Hematopoietic multipotent progenitor cell treated with erythropoietin and hydrocortisone succinate and interleukin-3 and kit ligand, for 4 days (in vitro differentiated cells): Measurements from ENCODE around the gene RASGRF1.
A peak's percentile ranks its signal among the peaks of the same experiment; 100 is the strongest.

ENCODE experiments used
- DNase-seq: peaks from one replicate; pipeline ENCODE4 v3.0.0-alpha.2; 2015

RASGRF1 gene

GRCh38 chr15:78983146-78983918 is 107.2 kb downstream of the RASGRF1 start:
- DNase-seq: no peak

GRCh38 chr15:78982736-78983135 is 107.8 kb downstream of the RASGRF1 start:
- DNase-seq: no peak

- DNase-seq: peak; percentile 34
Observed at GRCh38 chr15:78981532-78982313, 108.9 kb downstream of the RASGRF1 start.

GRCh38 chr15:78979456-78980320 is 110.9 kb downstream of the RASGRF1 start:
- DNase-seq: peak; percentile 65

- DNase-seq: no peak
Observed at GRCh38 chr15:78978601-78979179, 111.9 kb downstream of the RASGRF1 start.

- DNase-seq: no peak
Observed at GRCh38 chr15:78977591-78978347, 112.8 kb downstream of the RASGRF1 start.

GRCh38 chr15:78977091-78977571 is 113.4 kb downstream of the RASGRF1 start:
- DNase-seq: peak; percentile 15

GRCh38 chr15:78976691-78977090 is 113.9 kb downstream of the RASGRF1 start:
- DNase-seq: no peak

GRCh38 chr15:78974272-78974918 is 116.2 kb downstream of the RASGRF1 start:
- DNase-seq: no peak

- DNase-seq: no peak
Observed at GRCh38 chr15:78969687-78970349, 120.8 kb downstream of the RASGRF1 start.

- no peak for DNase-seq
Observed at GRCh38 chr15:78968539-78969271, 121.9 kb downstream of the RASGRF1 start.

- DNase-seq: no peak
Observed at GRCh38 chr15:78968114-78968513, 122.5 kb downstream of the RASGRF1 start.

GRCh38 chr15:78960308-78960707 is 130.3 kb downstream of the RASGRF1 start:
- DNase-seq: no peak

GRCh38 chr15:78959360-78959759 is 131.2 kb downstream of the RASGRF1 start:
- no peak for DNase-seq

- no peak for DNase-seq
Observed at GRCh38 chr15:78957416-78958093, 133.0 kb downstream of the RASGRF1 start.

- DNase-seq: no peak
Observed at GRCh38 chr15:78956937-78957336, 133.6 kb downstream of the RASGRF1 start.

GRCh38 chr15:78955355-78955754 is 135.2 kb downstream of the RASGRF1 start:
- no peak for DNase-seq

GRCh38 chr15:78951841-78952238 is 138.7 kb downstream of the RASGRF1 start:
- DNase-seq: no peak
